GM18951 (cell line): Measurements from ENCODE around the gene HIP1R.
A peak's percentile ranks its signal among the peaks of the same experiment; 100 is the strongest.
"Not testable (repeated sequence)": the region's sequence is repeated elsewhere in the genome, so short reads cannot be mapped to it uniquely, and the experiment has no call there.

Experiments
- POLR2A ChIP-seq: IDR thresholded peaks from 4 replicates; pipeline ENCODE4 v1.6.1; 2011; ENCODE audit warnings: mild to moderate bottlenecking; ENCODE audit not compliant: insufficient read length, insufficient read depth; ENCODE audit errors: extremely low read depth
- in situ Hi-C: fragments of 300-500 bp; cut with MboI; formaldehyde crosslinking; loops from one replicate; pipeline ENCODE4 v1.12.0; 2022; ENCODE audit warnings: low sequenced_read_pairs, mixed read lengths, inconsistent platforms; ENCODE audit not compliant: unreplicated experiment

The HIP1R gene

GRCh38 chr12:122834921-122835749 is at the start of gene HIP1R:
Gene HIP1R, plus strand, starts transcription at chr12:122835457. Its CDS starts 94 bp downstream, at chr12:122835551.
- peak; percentile 41 for TF ChIP-seq POLR2A
- in situ Hi-C loops, result no loop called here

GRCh38 chr12:122785503-122785902 is 49.8 kb upstream of the HIP1R start:
- TF ChIP-seq POLR2A, result no peak
- in situ Hi-C loops, result no loop called here

GRCh38 chr12:122788387-122788786 is 46.9 kb upstream of the HIP1R start:
- no peak for TF ChIP-seq POLR2A
- in situ Hi-C loops, result no loop called here

- TF ChIP-seq POLR2A, result no peak
- in situ Hi-C loops, result no loop called here
Measured at GRCh38 chr12:122789637-122790036, 45.6 kb upstream of the HIP1R start.

GRCh38 chr12:122790393-122791075 is 44.7 kb upstream of the HIP1R start:
- TF ChIP-seq POLR2A, result no peak
- in situ Hi-C loops, result no loop called here

- in situ Hi-C loops, result no loop called here
- TF ChIP-seq POLR2A, result no peak
Measured at GRCh38 chr12:122793685-122794106, 41.6 kb upstream of the HIP1R start.

- in situ Hi-C loops, result no loop called here
- TF ChIP-seq POLR2A, result no peak
Measured at GRCh38 chr12:122795807-122796206, 39.5 kb upstream of the HIP1R start.

- in situ Hi-C loops, result no loop called here
- TF ChIP-seq POLR2A, result no peak
Measured at GRCh38 chr12:122799641-122800243, 35.5 kb upstream of the HIP1R start.

GRCh38 chr12:122803937-122804336 is 31.3 kb upstream of the HIP1R start:
- in situ Hi-C loops, result no loop called here
- no peak for TF ChIP-seq POLR2A

- in situ Hi-C loops, result not testable (repeated sequence)
Measured at GRCh38 chr12:122804957-122805356, 30.3 kb upstream of the HIP1R start.

GRCh38 chr12:122807651-122808050 is 27.6 kb upstream of the HIP1R start:
- in situ Hi-C loops, result no loop called here
- TF ChIP-seq POLR2A, result no peak

- no peak for TF ChIP-seq POLR2A
- in situ Hi-C loops, result no loop called here
Measured at GRCh38 chr12:122811777-122812176, 23.5 kb upstream of the HIP1R start.

GRCh38 chr12:122813310-122813713 is 21.9 kb upstream of the HIP1R start:
- in situ Hi-C loops, result no loop called here
- TF ChIP-seq POLR2A, result no peak

- in situ Hi-C loops, result no loop called here
- no peak for TF ChIP-seq POLR2A
Measured at GRCh38 chr12:122819209-122819785, 16.0 kb upstream of the HIP1R start.

GRCh38 chr12:122820138-122820537 is 15.1 kb upstream of the HIP1R start:
- no peak for TF ChIP-seq POLR2A
- in situ Hi-C loops, result no loop called here
